ENCODE data around the gene GFI1.
"Not testable (repeated sequence)": the region's sequence is repeated elsewhere in the genome, so short reads cannot be mapped to it uniquely, and the experiment has no call there.

The GFI1 gene

GRCh38 chr1:92486251-92487077 is at the start of gene GFI1:
Gene GFI1 (minus strand): TSS chr1:92486925. CDS start chr1:92483487, 3,438 bp downstream.
- DNase-seq = peak; percentile 56 to 68

- peak in 1 of 2 donors; percentile 36 for DNase-seq
Observed at GRCh38 chr1:92532371-92532770, 45.6 kb upstream of the GFI1 start.

GRCh38 chr1:92531939-92532338 is 45.2 kb upstream of the GFI1 start:
- not testable (repeated sequence) for DNase-seq

- no peak for DNase-seq
Observed at GRCh38 chr1:92527670-92528069, 40.9 kb upstream of the GFI1 start.

- not testable (repeated sequence) for DNase-seq
Observed at GRCh38 chr1:92524944-92525590, 38.3 kb upstream of the GFI1 start.

GRCh38 chr1:92519043-92519442 is 32.3 kb upstream of the GFI1 start:
- no peak for DNase-seq

- no peak for DNase-seq
Observed at GRCh38 chr1:92516574-92516973, 29.8 kb upstream of the GFI1 start.

- no peak for DNase-seq
Observed at GRCh38 chr1:92515796-92516201, 29.1 kb upstream of the GFI1 start.

GRCh38 chr1:92511541-92511940 is 24.8 kb upstream of the GFI1 start:
- DNase-seq = no peak

- DNase-seq = no peak
Observed at GRCh38 chr1:92509619-92510018, 22.9 kb upstream of the GFI1 start.

- no peak for DNase-seq
Observed at GRCh38 chr1:92505015-92505692, 18.4 kb upstream of the GFI1 start.

- DNase-seq = no peak
Observed at GRCh38 chr1:92504291-92505014, 17.7 kb upstream of the GFI1 start.

- DNase-seq = no peak
Observed at GRCh38 chr1:92503926-92504285, 17.2 kb upstream of the GFI1 start.

- no peak for DNase-seq
Observed at GRCh38 chr1:92503043-92503925, 16.6 kb upstream of the GFI1 start.

GRCh38 chr1:92502247-92502646 is 15.5 kb upstream of the GFI1 start:
- no peak for DNase-seq

- DNase-seq = no peak
Observed at GRCh38 chr1:92500552-92500951, 13.8 kb upstream of the GFI1 start.

GRCh38 chr1:92495392-92496063 is 8.8 kb upstream of the GFI1 start:
- DNase-seq = peak in 1 of 2 donors; percentile 33

- no peak for DNase-seq
Observed at GRCh38 chr1:92494485-92495141, 7.9 kb upstream of the GFI1 start.

GRCh38 chr1:92493139-92493538 is 6.4 kb upstream of the GFI1 start:
- no peak for DNase-seq

GRCh38 chr1:92488832-92489231 is 2.1 kb upstream of the GFI1 start:
- DNase-seq = no peak

- no peak for DNase-seq
Observed at GRCh38 chr1:92488416-92488815, 1.7 kb upstream of the GFI1 start.
